WTC11 (cell line): ENCODE data around the gene CALY. TPM values are rescaled to one million over a fixed set of nuclear protein-coding genes. Genes with fewer than 3 reads are reported as not detected.

ENCODE experiments used
- ATAC-seq: fragments of 200-7000 bp; cut with Tn5 transposase; 2 replicates; pipeline ENCODE4 v1.10.0; 2021; ENCODE audit warnings: mild to moderate bottlenecking, moderate library complexity
- CTCF ChIA-PET: fragments of 300-600 bp; sonication (Branson Sonifier 250); formaldehyde crosslinking; loops from one replicate; lab custom pipeline; 2021; ENCODE audit warnings: antibody characterized with exemption; lab: Charles Lee
- POLR2A ChIA-PET: fragments of 350-600 bp; sonication (Branson Sonifier 250); formaldehyde crosslinking; loops from one replicate; lab custom pipeline; 2021; ENCODE audit warnings: antibody characterized with exemption; lab: Charles Lee
- DNase-seq: peaks from one replicate; pipeline ENCODE4 v3.0.0; 2021; ENCODE audit warnings: low spot score
- H3K27ac Mint-ChIP-seq: 2 replicates; pipeline ENCODE4 v1.8.0; 2021; ENCODE audit warnings: mixed read lengths
- H3K27me3 Mint-ChIP-seq: 2 replicates; pipeline ENCODE4 v1.8.0; 2021; ENCODE audit warnings: low read depth, mild to moderate bottlenecking, moderate library complexity, mixed read lengths
- H3K36me3 Mint-ChIP-seq: 2 replicates; pipeline ENCODE4 v1.8.0; 2021; ENCODE audit warnings: mixed read lengths
- H3K4me1 Mint-ChIP-seq: 2 replicates; pipeline ENCODE4 v1.8.0; 2022; ENCODE audit warnings: mixed read lengths
- H3K4me3 Mint-ChIP-seq: 2 replicates; pipeline ENCODE4 v1.8.0; 2021; ENCODE audit warnings: mild to moderate bottlenecking, moderate library complexity, mixed read lengths
- H3K9me3 Mint-ChIP-seq: 2 replicates; pipeline ENCODE4 v1.8.0; 2021; ENCODE audit warnings: mixed read lengths
- CBFB ChIP-seq: sonication (generic); formaldehyde crosslinking; IDR thresholded peaks from 2 replicates; pipeline ENCODE4 v1.8.1; 2022; ENCODE audit warnings: mild to moderate bottlenecking, low read depth, missing genetic modification reagents
- CREB1 ChIP-seq: sonication (generic); formaldehyde crosslinking; IDR thresholded peaks from 2 replicates; pipeline ENCODE4 v1.8.0; 2023; ENCODE audit warnings: mild to moderate bottlenecking, missing genetic modification reagents
- ESRRA ChIP-seq: sonication (generic); formaldehyde crosslinking; IDR thresholded peaks from 2 replicates; pipeline ENCODE4 v1.8.1; 2022; ENCODE audit warnings: mild to moderate bottlenecking, missing genetic modification reagents, borderline replicate concordance
- FOXP1 ChIP-seq: sonication (generic); formaldehyde crosslinking; IDR thresholded peaks from 2 replicates; pipeline ENCODE4 v1.8.0; 2022; ENCODE audit warnings: missing genetic modification reagents, mild to moderate bottlenecking, moderate library complexity, borderline replicate concordance
- GABPB1 ChIP-seq: sonication (generic); formaldehyde crosslinking; IDR thresholded peaks from 2 replicates; pipeline ENCODE4 v1.8.1; 2023; ENCODE audit warnings: mild to moderate bottlenecking, missing genetic modification reagents
- HMGA2 ChIP-seq: fragments of 250-450 bp; sonication (Bioruptor Pico); IDR thresholded peaks from 2 replicates; pipeline ENCODE4 v1.4.0; 2021; ENCODE audit warnings: mild to moderate bottlenecking, moderate library complexity
- MYBL2 ChIP-seq: sonication (generic); formaldehyde crosslinking; IDR thresholded peaks from 2 replicates; pipeline ENCODE4 v1.8.1; 2023; ENCODE audit warnings: mild to moderate bottlenecking, moderate library complexity, missing genetic modification reagents
- NFE2L1 ChIP-seq: sonication (generic); formaldehyde crosslinking; IDR thresholded peaks from 2 replicates; pipeline ENCODE4 v1.8.1; 2023; ENCODE audit warnings: missing genetic modification reagents
- NFYB ChIP-seq: sonication (generic); formaldehyde crosslinking; conservative IDR thresholded peaks from 2 replicates; pipeline ENCODE4 v1.8.0; 2022; ENCODE audit warnings: low read depth, missing genetic modification reagents
- NR3C1 ChIP-seq: sonication (generic); formaldehyde crosslinking; conservative IDR thresholded peaks from 2 replicates; pipeline ENCODE4 v1.8.1; 2023; ENCODE audit warnings: low read depth, mild to moderate bottlenecking, missing genetic modification reagents
- PRRX2 ChIP-seq: fragments of 250-450 bp; sonication (Bioruptor Pico); IDR thresholded peaks from 2 replicates; pipeline ENCODE4 v1.8.0; 2021; ENCODE audit warnings: mild to moderate bottlenecking
- RELA ChIP-seq: sonication (generic); formaldehyde crosslinking; IDR thresholded peaks from 2 replicates; pipeline ENCODE4 v1.8.1; 2022; ENCODE audit warnings: missing genetic modification reagents, mild to moderate bottlenecking, borderline replicate concordance
- RORB ChIP-seq: fragments of 250-450 bp; sonication (Bioruptor Pico); IDR thresholded peaks from 2 replicates; pipeline ENCODE4 v1.9.0; 2021; ENCODE audit warnings: mild to moderate bottlenecking
- SMAD3 ChIP-seq: sonication (generic); formaldehyde crosslinking; IDR thresholded peaks from 2 replicates; pipeline ENCODE4 v1.8.0; 2022; ENCODE audit warnings: missing genetic modification reagents, mild to moderate bottlenecking, borderline replicate concordance
- ZBTB21 ChIP-seq: sonication (generic); formaldehyde crosslinking; IDR thresholded peaks from 2 replicates; pipeline ENCODE4 v1.8.1; 2023; ENCODE audit warnings: mild to moderate bottlenecking, missing genetic modification reagents, borderline replicate concordance
- ZNF138 ChIP-seq: sonication (generic); formaldehyde crosslinking; conservative IDR thresholded peaks from 2 replicates; pipeline ENCODE4 v1.8.1; 2022; ENCODE audit warnings: mild to moderate bottlenecking, moderate library complexity, missing genetic modification reagents
- ZNF232 ChIP-seq: sonication (generic); formaldehyde crosslinking; IDR thresholded peaks from 2 replicates; pipeline ENCODE4 v1.8.0; 2022; ENCODE audit warnings: mild to moderate bottlenecking, missing genetic modification reagents
- ZNF263 ChIP-seq: sonication (generic); formaldehyde crosslinking; IDR thresholded peaks from 2 replicates; pipeline ENCODE4 v1.8.1; 2022; ENCODE audit warnings: low read depth, mild to moderate bottlenecking, moderate library complexity, missing genetic modification reagents
- ZNF416 ChIP-seq: fragments of 250-450 bp; sonication (Bioruptor Pico); IDR thresholded peaks from 2 replicates; pipeline ENCODE4 v1.9.0; 2021; ENCODE audit warnings: mild to moderate bottlenecking, inconsistent platforms
- ZNF423 ChIP-seq: fragments of 250-450 bp; sonication (Bioruptor Pico); IDR thresholded peaks from 2 replicates; pipeline ENCODE4 v2.1.2; 2022; ENCODE audit warnings: mild to moderate bottlenecking, moderate library complexity
- total RNA-seq: library from RNA; stranded (reverse); gene quantifications from 3 replicates; pipeline ENCODE4 v1.2.3, GENCODE V29; 2021
- TF ChIP-seq, protein P1 (sequence below): sonication (generic); formaldehyde crosslinking; IDR thresholded peaks from 2 replicates; pipeline ENCODE4 v1.8.0; 2022; ENCODE audit warnings: mild to moderate bottlenecking, missing genetic modification reagents
- TF ChIP-seq, protein P2 (sequence below): sonication (generic); formaldehyde crosslinking; IDR thresholded peaks from 2 replicates; pipeline ENCODE4 v1.8.1; 2023; ENCODE audit warnings: mild to moderate bottlenecking, missing genetic modification reagents

CALY gene
- total RNA-seq, 1 experiment from 2014 or later: 0.63 TPM

DNA sequence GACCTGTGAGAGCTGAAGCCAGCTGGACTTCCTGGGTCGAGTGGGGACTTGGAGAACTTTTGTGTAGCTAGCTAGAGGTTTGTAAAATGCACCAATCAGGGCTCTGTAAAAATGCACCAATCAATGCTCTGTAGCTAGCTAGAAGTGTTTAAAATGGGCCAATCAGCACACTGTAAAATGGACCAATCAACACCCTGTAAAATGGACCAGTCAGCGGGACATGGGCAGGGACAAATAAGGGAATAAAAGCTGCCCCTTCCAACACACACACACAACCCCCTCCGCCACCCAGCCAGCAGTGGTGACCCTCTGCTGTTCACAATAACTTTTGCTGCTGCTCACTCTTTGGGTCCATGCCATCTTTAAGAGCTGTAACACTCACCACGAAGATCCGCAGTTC is 20.8 kb downstream of the CALY start:
- ChIA-PET POLR2A (interaction anchor here (0.7 kb wide), 1 partner anchor 32 kb away, joined by 3 read pairs; no protein-coding TSS in a partner anchor), CTCF (interaction anchor here (0.8 to 3.3 kb wide), 4 partner anchors 8 to 41 kb away, joined by 3 to 14 read pairs (median 6); no protein-coding TSS in a partner anchor)
- no peak for ATAC-seq
- Mint-ChIP-seq H3K4me3 (no peak overlapping the region), H3K4me1 (0 out of 2 replicates have a peak, but pooled peaks cover 3% of the 10 kb centered on the region), H3K27me3 (peaks cover 20% of the 10 kb centered on the region), H3K36me3 (peaks cover 17% of the 10 kb centered on the region), H3K27ac (no peak overlapping the region), H3K9me3 (peaks cover 6% of the 10 kb centered on the region)
- TF ChIP-seq ESRRA (CRISPR knock-in tag): no peak
- no peak for TF ChIP-seq RORB
- no peak for TF ChIP-seq ZBTB21 (CRISPR knock-in tag)
- no peak for TF ChIP-seq GABPB1 (CRISPR knock-in tag)
- TF ChIP-seq ZNF263 (CRISPR knock-in tag): no peak
- TF ChIP-seq HMGA2: no peak
- no peak for TF ChIP-seq SMAD3 (CRISPR knock-in tag)
- DNase-seq: no peak

DNA sequence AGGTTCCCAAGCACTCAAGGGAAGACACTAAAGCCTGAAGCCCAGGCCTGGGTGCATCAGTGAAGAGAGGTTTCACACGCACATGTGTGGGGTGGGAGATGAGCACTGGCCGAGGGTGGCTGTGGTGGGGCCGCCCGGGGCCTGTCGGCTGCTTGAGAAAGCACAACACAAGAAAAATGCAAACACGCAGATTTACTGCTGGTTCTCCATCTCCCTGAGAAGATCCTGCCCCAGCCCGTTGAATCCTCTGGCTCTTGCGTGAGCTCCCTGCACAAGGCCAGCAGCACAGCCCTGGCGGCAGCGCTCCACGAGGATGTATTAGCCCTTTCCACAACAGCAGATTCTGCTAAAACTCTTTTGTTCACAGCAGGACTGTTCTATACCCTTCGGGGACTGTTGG is 21.8 kb downstream of the CALY start:
- no peak overlapping the region for H3K27ac Mint-ChIP-seq
- no peak overlapping the region for H3K4me3 Mint-ChIP-seq
- CTCF ChIA-PET: interaction anchor here (0.8 to 3.3 kb wide), 7 partner anchors 9 to 63 kb away, joined by 3 to 14 read pairs (median 5); no protein-coding TSS in a partner anchor
- DNase-seq: no peak
- H3K9me3 Mint-ChIP-seq: no peaks in the 10 kb centered on the region; the same call in 1 of the 2 replicates
- no peak for ATAC-seq
- H3K4me1 Mint-ChIP-seq: 0 out of 2 replicates have a peak, but pooled peaks cover 3% of the 10 kb centered on the region
- H3K27me3 Mint-ChIP-seq: peaks cover 14% of the 10 kb centered on the region
- TF ChIP-seq ZNF232 (CRISPR knock-in tag) (no peak), ZNF138 (no peak), CBFB (CRISPR knock-in tag) (no peak), NR3C1 (no peak), NFE2L1 (CRISPR knock-in tag) (no peak), ZNF423 (no peak), CREB1 (no peak), GABPB1 (CRISPR knock-in tag) (no peak), PRRX2 (no peak), ZNF263 (CRISPR knock-in tag) (no peak)
- TF ChIP-seq, protein P1, sequence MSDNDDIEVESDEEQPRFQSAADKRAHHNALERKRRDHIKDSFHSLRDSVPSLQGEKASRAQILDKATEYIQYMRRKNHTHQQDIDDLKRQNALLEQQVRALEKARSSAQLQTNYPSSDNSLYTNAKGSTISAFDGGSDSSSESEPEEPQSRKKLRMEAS (CRISPR knock-in tag): no peak
- TF ChIP-seq, protein P2, sequence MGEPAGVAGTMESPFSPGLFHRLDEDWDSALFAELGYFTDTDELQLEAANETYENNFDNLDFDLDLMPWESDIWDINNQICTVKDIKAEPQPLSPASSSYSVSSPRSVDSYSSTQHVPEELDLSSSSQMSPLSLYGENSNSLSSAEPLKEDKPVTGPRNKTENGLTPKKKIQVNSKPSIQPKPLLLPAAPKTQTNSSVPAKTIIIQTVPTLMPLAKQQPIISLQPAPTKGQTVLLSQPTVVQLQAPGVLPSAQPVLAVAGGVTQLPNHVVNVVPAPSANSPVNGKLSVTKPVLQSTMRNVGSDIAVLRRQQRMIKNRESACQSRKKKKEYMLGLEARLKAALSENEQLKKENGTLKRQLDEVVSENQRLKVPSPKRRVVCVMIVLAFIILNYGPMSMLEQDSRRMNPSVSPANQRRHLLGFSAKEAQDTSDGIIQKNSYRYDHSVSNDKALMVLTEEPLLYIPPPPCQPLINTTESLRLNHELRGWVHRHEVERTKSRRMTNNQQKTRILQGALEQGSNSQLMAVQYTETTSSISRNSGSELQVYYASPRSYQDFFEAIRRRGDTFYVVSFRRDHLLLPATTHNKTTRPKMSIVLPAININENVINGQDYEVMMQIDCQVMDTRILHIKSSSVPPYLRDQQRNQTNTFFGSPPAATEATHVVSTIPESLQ (CRISPR knock-in tag): no peak
- TF ChIP-seq, all 79 proteins: peak for 0
- POLR2A ChIA-PET: no interaction called here
- H3K36me3 Mint-ChIP-seq: peaks cover 18% of the 10 kb centered on the region

DNA sequence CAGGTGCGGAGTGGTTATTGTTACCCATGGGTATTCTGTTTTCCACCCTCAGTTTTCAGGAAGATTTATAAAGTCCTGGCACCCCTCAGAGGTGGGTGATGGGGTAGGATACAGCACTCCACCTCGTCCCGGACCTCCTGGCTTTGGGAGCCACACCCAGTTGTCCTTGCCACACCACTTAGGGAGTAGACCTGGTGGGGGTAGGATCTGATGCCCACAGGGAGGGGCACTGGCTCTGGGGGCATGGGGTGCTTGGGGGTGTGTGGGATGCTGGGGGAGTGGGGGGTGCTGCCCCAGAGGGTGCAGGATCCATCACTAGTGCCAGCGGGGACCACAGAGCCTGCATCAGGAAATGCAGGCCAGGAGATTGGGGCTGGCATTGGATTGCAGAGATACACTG is 23.5 kb downstream of the CALY start:
- Mint-ChIP-seq H3K4me3 (no peak overlapping the region), H3K27me3 (peaks cover 3% of the 10 kb centered on the region; the same call in 1 of the 2 replicates), H3K27ac (no peak overlapping the region), H3K36me3 (peaks cover 18% of the 10 kb centered on the region), H3K4me1 (0 out of 2 replicates have a peak, but pooled peaks cover 3% of the 10 kb centered on the region), H3K9me3 (no peaks in the 10 kb centered on the region; the same call in 1 of the 2 replicates)
- no peak for TF ChIP-seq FOXP1 (CRISPR knock-in tag)
- TF ChIP-seq ZNF416: no peak
- TF ChIP-seq RELA (CRISPR knock-in tag): no peak
- TF ChIP-seq, protein P1 (CRISPR knock-in tag): no peak
- TF ChIP-seq CBFB (CRISPR knock-in tag): no peak
- no peak for TF ChIP-seq NFYB
- TF ChIP-seq MYBL2 (CRISPR knock-in tag): no peak
- CTCF ChIA-PET: interaction anchor here (0.8 to 3.3 kb wide), 8 partner anchors 11 to 48 kb away, joined by 3 to 14 read pairs (median 4); partner anchors contain the start of gene FUOM
- POLR2A ChIA-PET: no interaction called here
- ATAC-seq: no peak
- DNase-seq: no peak
